Stomach (tissue), 9 donors: ENCODE results near the gene ZNF808. TPM values are rescaled to one million over a fixed set of nuclear protein-coding genes. Genes with fewer than 3 reads are reported as not detected.
A peak's percentile ranks its signal among the peaks of the same experiment; 100 is the strongest.
"Not testable (repeated sequence)": the region's sequence is repeated elsewhere in the genome, so short reads cannot be mapped to it uniquely, and the experiment has no call there.

ENCODE experiments used
- DNase-seq, 2 donors: peaks; one replicate each; pipeline versions ENCODE4 v3.0.0 to v3.0.0-alpha.2; 2013 to 2019
- H3K27ac ChIP-seq, 5 donors: fragments of 200-600 bp in 4 of 5; sonication (generic) in 4 of 5; one replicate each; pipeline ENCODE4 v1.5.1; 2013 to 2019; ENCODE audit warnings: mild to moderate bottlenecking in 1 of 5, moderate library complexity in 1 of 5
- H3K27me3 ChIP-seq, 3 donors: fragments of 200-600 bp; sonication (generic); one replicate each; pipeline ENCODE4 v1.5.1; 2017 to 2019; ENCODE audit warnings: mixed run types in 1 of 3
- H3K36me3 ChIP-seq, 4 donors: fragments of 200-600 bp; sonication (generic); 1 replicate in 3 of 4; 2 replicates in 1 of 4; pipeline ENCODE4 v1.5.1; 2016 to 2019
- H3K4me1 ChIP-seq, 4 donors: fragments of 200-600 bp; sonication (generic); one replicate each; pipeline ENCODE4 v1.5.1; 2016 to 2019
- H3K4me3 ChIP-seq, 4 donors: fragments of 200-600 bp; sonication (generic) in 3 of 4; one replicate each; pipeline ENCODE4 v1.5.1; 2016 to 2019; ENCODE audit warnings: mild to moderate bottlenecking in 1 of 4
- H3K9me3 ChIP-seq, 4 donors: fragments of 200-600 bp; sonication (generic); one replicate each; pipeline ENCODE4 v1.5.1; 2016 to 2019
- EP300 ChIP-seq: sonication (generic); formaldehyde crosslinking; IDR thresholded peaks from one replicate; pipeline ENCODE4 v1.6.1; 2017; ENCODE audit warnings: antibody characterized with exemption
- POLR2A ChIP-seq, 4 donors: fragments of 450-650 bp; IDR thresholded peaks; one replicate each; pipeline ENCODE4 v1.6.1; 2016; ENCODE audit warnings: antibody characterized with exemption in 4 of 4, control low read depth in 2 of 4, mild to moderate bottlenecking in 1 of 4, moderate library complexity in 1 of 4
- POLR2AphosphoS5 ChIP-seq, 3 donors: sonication (generic); formaldehyde crosslinking; IDR thresholded peaks; one replicate each; pipeline ENCODE4 v1.6.1; 2016; ENCODE audit warnings: antibody characterized with exemption in 3 of 3
- WGBS, 5 donors: extraction: QIAGEN DNeasy Blood & Tissue Kit in 3 of 5; methylation state at CpG; one replicate each; pipeline versions ENCODE4 v1.1.5 to v1.1.7; 2013 to 2018; 5-methylcytosine and 5-hydroxymethylcytosine counted together
- intact Hi-C: fragments of 100-400 bp; cut with DNase I; formaldehyde crosslinking; loops from one replicate; pipeline ENCODE4 v1.15.1; 2023; ENCODE audit warnings: low total_unique reads
- polyA plus RNA-seq, 3 donors: library from polyadenylated mRNA; stranded (reverse); fragments of 200-250 nt; gene quantifications; one replicate each; pipeline ENCODE4 v1.2.3, GENCODE V29; 2013
- total RNA-seq, 5 donors: library from RNA; depleted of rRNA; stranded (reverse); fragments of >200 nt; gene quantifications; one replicate each; pipeline versions ENCODE4 v1.1.0 to v1.2.3, GENCODE V29; 2014 to 2016
- TF ChIP-seq, protein P1 (sequence below), 7 experiments: fragments of 450-650 bp in 4 of 7; fragments of 200-600 bp in 3 of 7; sonication (generic) in 3 of 7; IDR thresholded peaks; one replicate each; pipeline ENCODE4 v1.5.1; 2016 to 2019; ENCODE audit warnings: antibody characterized with exemption in 7 of 7, control low read depth in 2 of 7, mild to moderate bottlenecking in 1 of 7
- donor health status: healthy with polysubstance abuse.
- donor health status: Bipolar disorder and iron deficiency.
- donor health status: healthy.

Gene ZNF808
- total and polyA plus RNA-seq, 8 donors, result 0.92 to 41.5 (median 11.8) TPM

DNA sequence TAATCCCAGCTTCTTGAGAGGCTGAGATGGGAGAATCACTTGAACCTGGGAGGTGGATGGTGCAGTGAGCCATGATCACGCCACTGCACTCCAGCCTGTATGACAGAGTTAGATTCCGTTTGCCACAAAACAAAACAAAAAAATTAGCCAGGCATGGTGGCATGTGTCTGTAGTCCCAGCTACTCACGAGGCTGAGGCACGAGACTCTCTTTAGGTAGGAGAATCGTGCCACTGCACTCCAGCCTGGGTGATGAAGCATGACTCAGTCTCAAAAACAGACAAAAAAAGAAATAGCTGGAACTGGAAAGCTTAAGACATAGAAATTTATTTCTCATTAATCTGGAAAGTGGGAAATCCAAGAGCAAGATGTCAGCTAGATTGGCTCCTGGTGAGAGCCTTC lies 20.2 kb upstream of the ZNF808 start:
- no peaks in the 10 kb centered on the region for H3K27me3 ChIP-seq
- WGBS, 5 donors, result 91 to 96% (median 94%) methylated on average over 5 of the region's 5 CpGs
- peaks cover 7 to 96% (median 38%) of the 10 kb centered on the region in 4 donors for H3K36me3 ChIP-seq
- no peak overlapping the region for H3K4me3 ChIP-seq
- DNase-seq, result no peak
- H3K9me3 ChIP-seq, result peaks cover 10 to 99% (median 60%) of the 10 kb centered on the region in 4 donors
- H3K4me1 ChIP-seq, result no peaks in the 10 kb centered on the region
- H3K27ac ChIP-seq, result no peak overlapping the region
- no peak for TF ChIP-seq POLR2A (IDR thresholded peaks at IDR 0.05)
- no peak for TF ChIP-seq POLR2AphosphoS5 (IDR thresholded peaks at IDR 0.05)
- TF ChIP-seq EP300, result no peak
- TF ChIP-seq, protein P1, sequence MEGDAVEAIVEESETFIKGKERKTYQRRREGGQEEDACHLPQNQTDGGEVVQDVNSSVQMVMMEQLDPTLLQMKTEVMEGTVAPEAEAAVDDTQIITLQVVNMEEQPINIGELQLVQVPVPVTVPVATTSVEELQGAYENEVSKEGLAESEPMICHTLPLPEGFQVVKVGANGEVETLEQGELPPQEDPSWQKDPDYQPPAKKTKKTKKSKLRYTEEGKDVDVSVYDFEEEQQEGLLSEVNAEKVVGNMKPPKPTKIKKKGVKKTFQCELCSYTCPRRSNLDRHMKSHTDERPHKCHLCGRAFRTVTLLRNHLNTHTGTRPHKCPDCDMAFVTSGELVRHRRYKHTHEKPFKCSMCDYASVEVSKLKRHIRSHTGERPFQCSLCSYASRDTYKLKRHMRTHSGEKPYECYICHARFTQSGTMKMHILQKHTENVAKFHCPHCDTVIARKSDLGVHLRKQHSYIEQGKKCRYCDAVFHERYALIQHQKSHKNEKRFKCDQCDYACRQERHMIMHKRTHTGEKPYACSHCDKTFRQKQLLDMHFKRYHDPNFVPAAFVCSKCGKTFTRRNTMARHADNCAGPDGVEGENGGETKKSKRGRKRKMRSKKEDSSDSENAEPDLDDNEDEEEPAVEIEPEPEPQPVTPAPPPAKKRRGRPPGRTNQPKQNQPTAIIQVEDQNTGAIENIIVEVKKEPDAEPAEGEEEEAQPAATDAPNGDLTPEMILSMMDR (IDR thresholded peaks at IDR 0.05), result no peak
- intact Hi-C loops, result no loop called here

DNA sequence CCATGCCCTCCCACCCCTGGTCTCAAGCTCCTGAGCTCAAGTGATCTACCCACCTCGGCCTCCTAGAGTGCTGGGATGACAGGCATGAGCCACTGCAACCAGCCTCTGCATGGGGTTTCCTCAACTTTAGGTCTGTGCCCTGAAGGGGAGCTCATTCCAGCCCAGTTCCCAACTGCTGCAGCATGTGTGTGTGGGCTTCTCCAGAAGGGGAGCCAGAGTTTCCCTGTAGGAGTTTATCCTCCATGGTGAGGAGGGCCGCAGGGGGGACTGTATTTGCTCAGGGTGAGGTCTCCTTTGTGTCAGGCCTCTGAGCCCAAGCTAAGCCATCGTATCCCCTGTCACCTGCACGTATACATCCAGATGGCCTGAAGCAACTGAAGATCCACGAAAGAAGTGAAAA lies 11.3 kb upstream of the ZNF808 start:
- intact Hi-C loops, result no loop called here

DNA sequence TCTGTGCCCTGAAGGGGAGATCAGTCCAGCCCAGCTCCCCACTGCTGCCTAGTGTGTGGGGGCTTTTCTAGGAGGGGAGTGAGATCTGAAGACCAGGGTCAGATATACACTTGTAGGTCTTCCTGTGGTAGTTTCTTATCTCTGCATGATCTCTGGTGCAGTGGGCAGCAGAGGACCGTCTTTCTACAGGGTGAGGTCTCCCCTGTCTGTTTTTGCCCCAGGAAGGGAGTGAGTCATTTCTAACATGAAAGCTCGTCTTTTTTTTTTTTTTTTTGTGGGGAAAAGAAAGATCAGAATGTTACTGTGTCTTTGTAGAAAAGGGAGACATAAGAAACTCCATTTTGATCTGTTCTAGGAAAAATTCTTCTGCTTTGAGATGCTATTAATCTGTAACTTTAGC lies 8.8 kb upstream of the ZNF808 start:
- DNase-seq, result no peak
- H3K9me3 ChIP-seq, result peaks cover 4 to 85% (median 55%) of the 10 kb centered on the region in 4 donors
- H3K4me1 ChIP-seq, result no peaks in the 10 kb centered on the region
- no peak overlapping the region for H3K27ac ChIP-seq
- WGBS, 5 donors, result 10 to 29% (median 13%) methylated on average over 2 of the region's 2 CpGs
- no peak overlapping the region for H3K4me3 ChIP-seq
- TF ChIP-seq, protein P1 (IDR thresholded peaks at IDR 0.05), result no peak
- TF ChIP-seq POLR2AphosphoS5 (IDR thresholded peaks at IDR 0.05) (no peak), EP300 (no peak), POLR2A (IDR thresholded peaks at IDR 0.05) (no peak)
- H3K36me3 ChIP-seq, result peaks cover 0 to 22% (median 0%) of the 10 kb centered on the region in 4 donors
- intact Hi-C loops, result no loop called here
- no peaks in the 10 kb centered on the region for H3K27me3 ChIP-seq

More for the DNA sequence above, 11.3 kb upstream of the ZNF808 start:
- no peak for TF ChIP-seq EP300
- no peak for TF ChIP-seq POLR2AphosphoS5 (IDR thresholded peaks at IDR 0.05)
- Histone ChIP-seq H3K4me3 (no peak overlapping the region), H3K4me1 (no peaks in the 10 kb centered on the region), H3K36me3 (peaks cover 0 to 33% (median 2%) of the 10 kb centered on the region in 4 donors), H3K9me3 (peaks cover 4 to 93% (median 62%) of the 10 kb centered on the region in 4 donors), H3K27me3 (no peaks in the 10 kb centered on the region), H3K27ac (no peak overlapping the region)
- DNase-seq, result no peak
- WGBS, 5 donors, result 69 to 80% (median 79%) methylated on average over 5 of the region's 5 CpGs

DNA sequence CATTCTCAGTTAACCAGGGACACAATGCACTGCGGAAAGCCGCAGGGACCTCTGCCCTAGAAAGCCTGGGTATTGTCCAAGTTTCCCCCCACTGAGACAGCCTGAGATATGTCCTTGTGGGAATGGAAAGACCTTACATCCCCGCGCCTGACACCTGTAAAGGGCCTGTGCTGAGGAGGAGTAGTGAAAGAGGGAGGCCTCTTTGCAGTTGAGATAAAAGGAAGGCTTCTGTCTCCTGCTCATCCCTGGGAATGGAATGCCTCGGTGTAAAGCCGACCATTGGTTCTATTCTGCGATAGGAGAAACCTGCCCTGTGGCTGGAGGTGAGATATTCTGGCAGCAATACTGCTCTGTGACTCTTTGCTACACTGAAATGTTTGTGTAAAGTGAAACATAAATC lies 8.3 kb upstream of the ZNF808 start:
- H3K27ac ChIP-seq, intact Hi-C loops: not testable (repeated sequence)
- 32 to 51% (median 38%) methylated on average over 5 to 7 of the region's 7 CpGs for WGBS, 5 donors

DNA sequence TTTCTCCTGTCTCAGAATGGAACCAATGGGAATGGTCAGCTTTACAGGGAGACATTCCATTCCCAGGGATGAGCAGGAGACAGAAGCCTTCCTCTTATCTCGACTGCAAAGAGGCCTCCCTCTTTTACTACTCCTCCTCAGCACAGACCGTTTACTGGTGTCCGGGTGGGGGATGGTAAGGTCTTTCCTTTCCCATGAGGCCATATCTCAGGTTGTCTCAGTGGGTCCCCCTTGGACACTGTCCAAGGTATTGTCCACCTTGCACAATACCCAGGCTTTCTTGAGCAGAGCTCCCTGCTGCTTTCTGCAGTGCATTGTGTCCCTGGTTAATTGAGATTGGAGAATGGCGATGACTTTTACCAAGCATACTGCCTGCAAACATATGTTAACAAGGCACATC lies 7.5 kb upstream of the ZNF808 start:
- Histone ChIP-seq H3K27ac (no peak overlapping the region), H3K4me3 (no peak overlapping the region), H3K9me3 (peaks cover 4 to 81% (median 50%) of the 10 kb centered on the region in 4 donors), H3K27me3 (no peaks in the 10 kb centered on the region), H3K36me3 (peaks cover 0 to 18% (median 0%) of the 10 kb centered on the region in 4 donors), H3K4me1 (no peaks in the 10 kb centered on the region)
- intact Hi-C loops, result no loop called here
- 34 to 53% (median 41%) methylated on average over 4 of the region's 4 CpGs for WGBS, 5 donors
- peak in 1 of 2 donors; percentile 42 for DNase-seq
- TF ChIP-seq POLR2AphosphoS5 (IDR thresholded peaks at IDR 0.05) (no peak), EP300 (no peak), POLR2A (IDR thresholded peaks at IDR 0.05) (no peak)
- TF ChIP-seq, protein P1 (IDR thresholded peaks at IDR 0.05), result no peak

More for the DNA sequence above, 8.3 kb upstream of the ZNF808 start:
- Histone ChIP-seq H3K36me3 (peaks cover 0 to 22% (median 0%) of the 10 kb centered on the region in 4 donors), H3K9me3 (peaks cover 4 to 82% (median 54%) of the 10 kb centered on the region in 4 donors)
- not testable (repeated sequence) for H3K4me3 ChIP-seq, H3K4me1 ChIP-seq, H3K27me3 ChIP-seq
- peak in 1 of 2 donors; percentile 36 for DNase-seq
